ENCODE measurements around the gene ZNF513.

The ZNF513 gene

GRCh38 chr2:27400348-27401135, 20.0 kb upstream of the ZNF513 start:
- Histone ChIP-seq H3K36me3 (ENCODE audit: control insufficient read depth, low read length) (peaks cover 56% of the 10 kb centered on the region), H4K20me1 (ENCODE audit: control insufficient read depth, insufficient read depth, low read depth, low read length) (peaks cover 16% of the 10 kb centered on the region; the same call in 1 of the 2 replicates)
- TF ChIP-seq EZH2phosphoT487 (IDR thresholded peaks at IDR 0.05; ENCODE audit: borderline replicate concordance, low read length), result no peak
- TF ChIP-seq, protein P1, sequence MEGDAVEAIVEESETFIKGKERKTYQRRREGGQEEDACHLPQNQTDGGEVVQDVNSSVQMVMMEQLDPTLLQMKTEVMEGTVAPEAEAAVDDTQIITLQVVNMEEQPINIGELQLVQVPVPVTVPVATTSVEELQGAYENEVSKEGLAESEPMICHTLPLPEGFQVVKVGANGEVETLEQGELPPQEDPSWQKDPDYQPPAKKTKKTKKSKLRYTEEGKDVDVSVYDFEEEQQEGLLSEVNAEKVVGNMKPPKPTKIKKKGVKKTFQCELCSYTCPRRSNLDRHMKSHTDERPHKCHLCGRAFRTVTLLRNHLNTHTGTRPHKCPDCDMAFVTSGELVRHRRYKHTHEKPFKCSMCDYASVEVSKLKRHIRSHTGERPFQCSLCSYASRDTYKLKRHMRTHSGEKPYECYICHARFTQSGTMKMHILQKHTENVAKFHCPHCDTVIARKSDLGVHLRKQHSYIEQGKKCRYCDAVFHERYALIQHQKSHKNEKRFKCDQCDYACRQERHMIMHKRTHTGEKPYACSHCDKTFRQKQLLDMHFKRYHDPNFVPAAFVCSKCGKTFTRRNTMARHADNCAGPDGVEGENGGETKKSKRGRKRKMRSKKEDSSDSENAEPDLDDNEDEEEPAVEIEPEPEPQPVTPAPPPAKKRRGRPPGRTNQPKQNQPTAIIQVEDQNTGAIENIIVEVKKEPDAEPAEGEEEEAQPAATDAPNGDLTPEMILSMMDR (IDR thresholded peaks at IDR 0.05; ENCODE audit: low read depth, low read length, poor library complexity, severe bottlenecking), result no peak

DNA sequence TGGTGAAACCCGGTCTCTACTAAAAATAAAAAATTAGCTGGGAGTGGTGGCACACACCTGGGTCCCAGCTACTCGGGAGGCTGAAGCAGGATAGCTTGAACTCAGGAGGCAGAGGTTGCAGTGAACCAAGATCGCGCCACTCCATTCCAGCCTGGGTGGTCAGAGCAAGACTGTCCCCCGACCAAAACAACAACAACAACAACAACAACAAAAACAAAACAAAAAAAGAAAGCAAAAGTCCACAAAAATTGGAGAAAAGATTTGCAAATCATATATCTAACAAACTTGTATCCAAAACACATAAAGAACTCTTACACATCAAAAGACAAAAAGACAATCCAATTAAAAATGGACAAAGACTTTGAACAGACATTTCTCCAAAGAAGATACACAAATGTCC, 18.4 kb upstream of the ZNF513 start:
- H3K4me3 ChIP-seq (ENCODE audit: low read length), result no peak overlapping the region
- H4K20me1 ChIP-seq (ENCODE audit: control insufficient read depth, insufficient read depth, low read depth, low read length), result peaks cover 16% of the 10 kb centered on the region; the same call in 1 of the 2 replicates

More at GRCh38 chr2:27400348-27401135, 20.0 kb upstream of the ZNF513 start:
- Histone ChIP-seq H3K79me2 (ENCODE audit: control insufficient read depth, low read length) (peaks cover 99% of the 10 kb centered on the region), H3F3A (ENCODE audit: control insufficient read depth, insufficient read depth) (no peaks in the 10 kb centered on the region), H3K9me3 (ENCODE audit: control insufficient read depth, insufficient read depth, low read length) (no peaks in the 10 kb centered on the region), H3K27me3 (ENCODE audit: control insufficient read depth, low read length) (no peaks in the 10 kb centered on the region), H3K4me2 (ENCODE audit: low read length) (no peak overlapping the region), H3K9me2 (replicated peaks; ENCODE audit: control insufficient read depth, low read length) (no peaks in the 10 kb centered on the region), H3K4me3 (ENCODE audit: low read length) (no peak overlapping the region), H3K27ac (ENCODE audit: low read depth, low read length) (no peak overlapping the region), H3K4me1 (ENCODE audit: control insufficient read depth, low read length) (no peaks in the 10 kb centered on the region)

GRCh38 chr2:27393225-27393624, 12.7 kb upstream of the ZNF513 start:
- peaks cover 19% of the 10 kb centered on the region for H4K20me1 ChIP-seq (ENCODE audit: control insufficient read depth, insufficient read depth, low read depth, low read length)
- H3K36me3 ChIP-seq (ENCODE audit: control insufficient read depth, low read length), result peaks cover 45% of the 10 kb centered on the region
- no peaks in the 10 kb centered on the region for H3K4me1 ChIP-seq (ENCODE audit: control insufficient read depth, low read length)
- no peaks in the 10 kb centered on the region for H3K9me2 ChIP-seq (replicated peaks; ENCODE audit: control insufficient read depth, low read length)
- no peaks in the 10 kb centered on the region; the same call in 1 of the 2 replicates for H3F3A ChIP-seq (ENCODE audit: control insufficient read depth, insufficient read depth)
- no peak overlapping the region for H3K27ac ChIP-seq (ENCODE audit: low read depth, low read length)
- H3K9me3 ChIP-seq (ENCODE audit: control insufficient read depth, insufficient read depth, low read length), result no peaks in the 10 kb centered on the region
- H3K4me3 ChIP-seq (ENCODE audit: low read length), result no peak overlapping the region
- TF ChIP-seq, protein P1 (IDR thresholded peaks at IDR 0.05; ENCODE audit: low read depth, low read length, poor library complexity, severe bottlenecking), result no peak
- no peak for TF ChIP-seq EZH2phosphoT487 (IDR thresholded peaks at IDR 0.05; ENCODE audit: borderline replicate concordance, low read length)
- H3K79me2 ChIP-seq (ENCODE audit: control insufficient read depth, low read length), result peaks cover 100% of the 10 kb centered on the region
- no peaks in the 10 kb centered on the region for H3K27me3 ChIP-seq (ENCODE audit: control insufficient read depth, low read length)
- no peak overlapping the region for H3K4me2 ChIP-seq (ENCODE audit: low read length)

More for the DNA sequence above, 18.4 kb upstream of the ZNF513 start:
- Histone ChIP-seq H3K9me2 (replicated peaks; ENCODE audit: control insufficient read depth, low read length) (no peaks in the 10 kb centered on the region), H3K4me2 (ENCODE audit: low read length) (no peak overlapping the region), H3K9me3 (ENCODE audit: control insufficient read depth, insufficient read depth, low read length) (no peaks in the 10 kb centered on the region), H3F3A (ENCODE audit: control insufficient read depth, insufficient read depth) (no peaks in the 10 kb centered on the region), H3K27ac (ENCODE audit: low read depth, low read length) (no peak overlapping the region), H3K4me1 (ENCODE audit: control insufficient read depth, low read length) (no peaks in the 10 kb centered on the region), H3K27me3 (ENCODE audit: control insufficient read depth, low read length) (no peaks in the 10 kb centered on the region), H3K36me3 (ENCODE audit: control insufficient read depth, low read length) (peaks cover 53% of the 10 kb centered on the region), H3K79me2 (ENCODE audit: control insufficient read depth, low read length) (peaks cover 99% of the 10 kb centered on the region)
- no peak for TF ChIP-seq EZH2phosphoT487 (IDR thresholded peaks at IDR 0.05; ENCODE audit: borderline replicate concordance, low read length)
- TF ChIP-seq, protein P1 (IDR thresholded peaks at IDR 0.05; ENCODE audit: low read depth, low read length, poor library complexity, severe bottlenecking), result no peak
